Stimulated activated CD8-positive, alpha-beta memory T cell treated with anti-CD3 and anti-CD28 coated beads, Interleukin-15, amount 100 ng/mL, for 48 hours (primary cell): Measurements from ENCODE around the gene ACTL6B.
"Not testable (repeated sequence)": the region's sequence is repeated elsewhere in the genome, so short reads cannot be mapped to it uniquely, and the experiment has no call there.

Experiments
- DNase-seq, 2 donors: peaks; one replicate each; pipeline ENCODE4 v3.0.0-alpha.2; 2020; ENCODE audit warnings: low read depth in 2 of 2

ACTL6B gene

DNA sequence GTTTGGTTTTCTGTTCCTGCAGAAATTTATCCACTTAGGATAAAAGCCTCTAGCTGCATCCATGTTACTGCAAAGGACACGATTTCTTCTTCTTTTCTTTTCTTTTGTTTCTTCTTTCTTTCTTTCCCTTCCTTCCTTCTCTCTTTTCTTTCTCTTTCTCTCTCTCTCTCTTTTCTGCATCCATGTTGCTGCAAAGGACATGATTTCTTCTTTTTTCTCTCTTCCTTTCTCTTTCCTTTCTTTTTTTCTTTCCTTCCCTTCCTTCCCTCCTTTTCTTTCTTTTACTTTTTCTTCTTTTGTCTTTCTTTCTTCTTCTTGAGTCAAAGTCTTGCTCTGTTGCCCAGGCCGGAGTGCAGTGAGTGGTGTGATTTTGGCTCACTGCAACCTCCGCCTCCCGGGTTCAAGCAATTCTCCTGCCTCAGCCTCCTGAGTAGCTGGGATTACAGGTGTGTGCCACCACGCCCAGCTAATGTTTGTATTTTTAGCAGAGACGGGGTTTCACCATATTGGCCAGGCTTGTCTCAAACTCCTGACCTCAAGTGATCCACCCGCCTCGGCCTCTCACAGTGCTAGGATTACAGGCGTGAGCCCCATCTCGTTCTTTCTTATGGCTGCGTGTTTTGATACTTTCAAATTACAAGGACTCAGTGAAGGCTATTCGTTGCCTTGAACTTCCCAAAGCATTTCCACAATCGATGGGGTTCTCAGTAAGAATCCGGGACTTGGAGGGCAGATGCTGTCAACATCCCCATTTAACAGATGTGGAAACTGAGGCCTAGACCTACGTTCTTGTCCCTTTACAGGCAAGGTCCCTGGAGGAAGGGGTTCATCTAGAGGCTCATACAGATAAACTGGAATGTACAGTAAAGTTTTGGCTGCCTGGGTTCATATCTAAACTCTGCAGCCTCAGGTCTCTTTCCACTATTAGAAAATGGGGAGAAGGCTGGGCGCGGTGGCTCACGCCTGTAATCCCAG lies 15.4 kb upstream of the ACTL6B start:
- DNase-seq: no peak

DNA sequence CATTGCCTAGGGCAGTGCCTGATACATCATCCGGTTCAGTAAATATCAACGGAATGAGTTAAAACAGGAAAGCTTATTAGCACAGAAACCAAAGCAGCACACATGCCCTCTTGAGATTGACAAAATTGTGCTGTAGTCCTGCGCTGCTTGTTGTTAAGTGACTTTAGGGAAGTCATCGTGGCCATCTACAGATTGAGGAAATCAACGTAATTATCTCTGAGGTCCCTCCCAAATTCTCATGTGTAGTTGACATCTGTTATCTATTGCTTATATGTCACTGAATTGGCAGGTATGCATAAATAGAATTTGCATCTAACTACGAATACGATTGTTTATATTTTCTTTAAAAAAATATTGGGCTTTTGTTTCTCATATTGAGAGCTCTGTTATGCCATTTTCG lies 13.8 kb upstream of the ACTL6B start:
- no peak for DNase-seq

DNA sequence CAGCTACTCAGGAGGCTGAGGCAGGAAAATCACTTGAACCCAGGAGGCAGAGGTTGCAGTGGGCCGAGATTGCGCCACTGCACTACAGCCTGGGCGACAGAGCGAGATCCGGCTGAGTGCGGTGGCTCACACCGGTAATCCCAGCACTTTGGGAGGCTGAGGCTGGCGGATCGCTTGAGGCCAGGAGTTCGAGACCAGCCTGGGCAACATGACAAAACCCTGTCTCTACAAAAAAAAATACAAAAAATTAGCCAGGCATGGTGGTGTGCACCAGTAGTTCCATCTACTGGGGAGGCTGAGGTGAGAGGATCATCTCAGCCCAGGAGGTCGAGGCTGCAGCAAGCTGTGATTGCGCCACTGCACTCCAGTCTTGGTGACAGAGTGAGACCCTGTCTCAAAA lies 12.9 kb upstream of the ACTL6B start:
- not testable (repeated sequence) for DNase-seq

DNA sequence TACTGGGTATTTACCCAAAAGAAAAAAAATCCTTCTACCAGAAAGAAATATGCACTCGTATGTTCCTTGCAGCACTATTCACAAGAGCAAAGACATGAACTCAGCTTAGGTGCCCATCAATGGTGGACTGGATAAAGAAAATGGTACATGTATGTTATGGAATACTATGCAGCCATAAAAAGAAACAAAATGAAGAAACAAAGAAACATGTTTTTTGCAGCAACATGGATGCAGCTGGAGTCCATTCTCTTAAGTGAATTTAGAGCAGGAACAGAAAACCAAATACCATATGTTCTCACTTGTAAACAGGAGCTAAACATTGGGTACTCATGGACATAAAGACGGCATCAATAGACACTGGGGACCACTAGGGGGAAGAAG lies 11.8 kb upstream of the ACTL6B start:
- DNase-seq: no peak

DNA sequence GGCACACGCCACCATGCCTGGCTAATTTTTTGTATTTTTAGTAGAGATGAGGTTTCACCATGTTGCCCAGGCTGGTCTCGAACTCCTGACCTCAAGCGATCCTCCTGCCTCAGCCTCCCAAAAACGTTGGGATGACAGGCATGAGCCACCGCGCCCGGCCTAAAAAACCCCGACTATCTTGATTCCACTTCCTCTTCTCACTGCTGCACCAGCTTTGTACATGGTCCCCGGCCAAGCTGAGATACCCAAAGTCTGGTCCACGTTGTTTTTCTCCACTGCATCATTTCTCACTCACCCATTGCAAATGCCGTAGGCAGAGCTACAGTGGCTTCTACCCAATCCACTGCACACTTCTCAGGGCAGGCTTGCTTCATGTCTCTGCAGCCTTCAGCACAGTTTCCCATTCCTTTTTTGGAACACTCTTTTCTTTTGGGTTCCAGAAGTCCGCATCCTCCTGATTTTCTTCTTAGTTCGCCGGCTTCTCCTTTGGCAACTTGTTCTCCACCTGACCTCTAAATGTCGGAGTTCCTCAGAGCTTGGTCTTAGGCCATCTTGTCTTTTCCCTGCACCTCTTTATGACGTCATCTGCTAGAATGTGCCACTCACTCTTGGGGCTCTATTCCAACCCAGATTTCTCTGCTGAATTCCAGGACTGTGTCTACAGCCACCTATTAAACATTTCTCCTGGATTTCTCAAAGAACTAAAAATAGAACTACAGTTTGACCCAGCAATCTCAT lies 11.3 kb upstream of the ACTL6B start:
- DNase-seq: no peak

DNA sequence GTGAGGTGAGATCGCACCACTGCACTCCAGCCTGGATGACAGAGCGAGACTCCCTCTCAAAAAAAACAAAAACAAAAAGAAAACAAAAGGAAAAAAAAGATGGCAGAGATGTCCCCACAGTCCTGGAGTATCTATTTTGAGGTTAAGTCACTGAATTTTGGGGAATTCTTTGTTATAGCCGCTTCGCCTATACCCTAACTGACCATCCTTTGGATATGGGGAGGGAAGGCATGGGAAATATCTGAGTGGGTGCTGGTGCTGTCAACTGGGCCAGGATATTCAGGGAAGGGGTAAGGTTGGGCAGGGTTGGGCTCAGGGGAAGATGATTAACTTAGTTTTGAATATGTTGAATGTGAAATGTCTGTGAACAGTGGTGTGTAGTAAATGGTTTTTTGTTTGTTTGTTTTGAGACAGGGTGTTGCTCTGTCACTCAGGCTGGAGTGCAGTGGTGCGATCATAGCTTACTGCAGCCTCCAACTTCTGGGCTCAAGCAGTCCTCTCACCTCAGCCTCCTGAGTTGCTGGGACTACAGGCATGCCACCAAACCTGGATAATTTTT lies 9.0 kb upstream of the ACTL6B start:
- no peak for DNase-seq

DNA sequence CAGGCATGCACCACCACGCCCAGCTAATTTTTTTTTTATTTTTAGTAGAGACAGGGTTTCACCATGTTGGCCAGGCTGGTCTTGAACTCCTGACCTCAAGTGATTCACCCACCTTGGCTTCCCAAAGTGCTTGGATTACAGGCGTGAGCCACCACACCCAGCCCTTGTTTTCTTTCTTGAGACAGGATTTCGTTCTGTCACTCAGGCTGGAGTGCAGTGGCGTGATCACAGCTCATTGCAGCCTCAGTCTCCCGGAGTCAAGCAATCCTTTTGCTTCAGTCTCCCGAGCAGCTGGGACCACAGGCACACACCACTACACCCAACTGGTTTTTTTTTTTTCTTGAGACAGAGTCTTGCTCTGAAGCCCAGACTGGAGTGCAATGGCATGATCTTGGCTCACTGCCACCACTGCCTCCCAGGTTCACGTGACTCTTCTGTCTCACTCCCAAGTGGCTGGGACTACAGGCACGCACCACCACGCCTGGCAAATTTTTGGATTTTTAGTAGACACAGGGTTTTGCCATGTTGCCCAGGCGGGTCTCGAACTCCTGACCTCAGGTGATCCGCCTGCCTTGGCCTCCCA lies 6.0 kb upstream of the ACTL6B start:
- not testable (repeated sequence) for DNase-seq

DNA sequence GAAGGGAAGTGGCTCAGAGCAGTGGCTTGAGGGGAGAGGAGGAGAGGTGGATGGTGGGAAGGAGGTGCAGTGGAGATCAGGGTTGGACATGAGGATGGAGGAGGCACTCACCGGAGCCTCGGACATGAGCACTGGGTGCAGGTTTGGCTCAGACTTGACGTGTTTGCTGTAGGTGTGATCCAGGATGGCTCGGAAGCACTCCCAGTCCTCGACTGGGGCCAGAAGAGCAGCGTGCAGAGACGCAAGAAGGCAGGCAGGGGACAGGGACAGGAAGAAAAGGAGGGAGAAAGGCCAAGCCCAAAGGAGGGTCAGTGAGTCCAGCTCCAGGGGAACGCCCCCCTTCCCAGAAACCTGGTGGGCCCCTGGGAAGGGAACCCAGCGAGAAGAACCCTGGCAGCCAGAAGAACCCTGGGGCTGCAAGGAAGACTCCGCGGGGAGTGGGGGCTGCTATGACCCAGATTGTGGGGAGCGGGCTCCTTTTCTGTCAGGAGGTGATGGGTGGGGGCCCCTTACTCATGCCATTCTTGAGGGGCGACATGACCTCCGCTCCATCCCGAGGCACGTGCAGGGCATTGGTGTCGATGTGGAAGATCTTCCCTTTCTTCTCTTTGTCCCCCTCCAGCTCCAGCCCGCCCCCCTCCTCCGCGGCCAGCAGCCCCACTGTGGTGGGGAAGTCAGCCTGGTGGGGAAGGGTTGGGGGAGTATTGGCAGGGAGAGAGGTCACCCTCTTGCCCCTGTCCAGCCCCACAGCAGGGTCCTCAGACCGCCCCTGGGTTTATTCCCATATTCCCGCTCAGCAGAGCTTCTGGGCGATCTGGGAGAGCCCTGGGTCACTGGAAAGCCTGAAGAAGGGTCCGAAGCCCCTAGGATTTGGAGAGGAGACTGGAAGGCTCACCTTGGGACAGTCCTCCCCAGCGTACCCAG lies 1.1 kb downstream of the ACTL6B start:
- no peak for DNase-seq

DNA sequence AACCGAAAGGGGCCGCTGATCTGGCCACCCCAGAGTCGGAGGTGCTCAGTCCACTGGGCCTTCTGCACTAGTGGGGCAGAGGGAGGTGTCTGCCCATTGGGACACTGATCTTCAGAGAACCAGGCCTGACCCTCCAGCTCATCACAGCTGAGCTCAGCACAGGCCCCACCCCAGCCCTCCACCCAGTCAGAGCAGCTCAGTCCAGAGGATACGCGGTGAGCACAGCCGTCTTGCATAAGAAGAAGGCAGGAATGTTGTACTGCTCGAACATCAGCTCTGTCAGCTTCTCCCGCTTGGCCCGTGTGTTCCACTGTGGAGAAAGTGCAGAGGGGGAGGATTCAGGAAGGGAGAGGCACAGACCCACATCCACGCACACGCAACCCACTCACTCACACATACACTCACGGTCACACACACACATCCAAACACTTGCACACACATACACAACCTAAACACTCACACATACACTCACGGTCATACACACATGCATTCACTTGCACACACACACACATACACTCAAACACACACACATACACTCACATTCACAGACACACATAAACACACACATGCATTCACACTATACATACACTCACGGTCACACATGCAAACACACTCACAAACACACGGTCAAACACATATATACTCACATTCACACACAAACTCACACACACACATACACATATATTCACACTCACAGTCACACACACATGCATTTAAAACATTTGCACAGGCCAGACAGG lies 6.3 kb downstream of the ACTL6B start:
- DNase-seq: no peak

DNA sequence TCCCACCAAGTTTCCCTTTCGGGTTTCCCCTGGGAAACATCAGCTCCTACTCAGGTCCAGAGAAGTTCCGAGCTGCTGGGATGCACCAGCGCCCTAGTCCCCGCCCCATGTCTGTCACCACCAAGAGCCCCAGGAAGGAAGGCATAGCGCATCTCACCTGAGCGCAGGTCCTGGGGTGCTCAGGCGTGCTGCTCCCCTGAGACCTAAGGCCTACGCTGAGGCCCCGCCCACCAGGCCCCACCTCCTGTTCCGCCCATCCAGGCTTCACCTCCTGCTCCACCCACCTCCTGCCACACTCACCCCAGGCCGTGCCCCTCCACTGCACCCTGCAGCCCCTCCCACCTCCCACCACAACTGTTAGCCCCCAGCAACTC lies 13.7 kb downstream of the ACTL6B start:
- DNase-seq: no peak

DNA sequence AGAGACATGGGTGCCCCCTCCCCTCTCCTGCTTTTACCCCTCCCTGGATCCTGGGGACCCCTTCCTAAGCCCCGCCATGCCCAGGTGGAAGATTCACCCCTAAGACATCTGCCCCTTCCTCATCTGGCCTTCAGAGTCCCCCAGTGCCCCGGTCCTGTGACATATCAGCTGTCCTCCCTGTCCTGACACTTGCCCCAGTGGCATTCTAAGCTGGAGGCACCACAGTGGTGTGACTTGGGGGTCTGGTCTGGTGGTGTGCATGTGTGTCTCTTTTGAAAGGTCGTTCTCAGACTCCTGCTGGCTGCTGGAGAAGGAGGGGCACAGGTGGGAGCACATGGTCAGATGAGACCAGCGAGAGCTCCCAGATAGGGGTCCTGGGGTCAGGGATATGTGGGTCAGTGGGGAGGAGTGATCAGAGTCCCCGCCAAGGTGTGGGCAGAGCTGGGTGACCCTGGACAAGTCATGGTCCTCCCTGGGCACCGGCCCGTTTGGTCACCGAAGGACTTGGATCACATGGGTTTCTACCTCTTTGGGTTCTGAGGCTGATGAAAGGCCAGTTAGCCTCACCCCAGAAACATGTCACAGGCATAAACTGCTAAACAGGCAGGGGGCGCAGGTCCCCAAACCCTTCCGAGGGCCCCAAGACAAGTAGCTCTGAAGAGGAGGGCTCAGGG lies 14.3 kb downstream of the ACTL6B start:
- no peak for DNase-seq

DNA sequence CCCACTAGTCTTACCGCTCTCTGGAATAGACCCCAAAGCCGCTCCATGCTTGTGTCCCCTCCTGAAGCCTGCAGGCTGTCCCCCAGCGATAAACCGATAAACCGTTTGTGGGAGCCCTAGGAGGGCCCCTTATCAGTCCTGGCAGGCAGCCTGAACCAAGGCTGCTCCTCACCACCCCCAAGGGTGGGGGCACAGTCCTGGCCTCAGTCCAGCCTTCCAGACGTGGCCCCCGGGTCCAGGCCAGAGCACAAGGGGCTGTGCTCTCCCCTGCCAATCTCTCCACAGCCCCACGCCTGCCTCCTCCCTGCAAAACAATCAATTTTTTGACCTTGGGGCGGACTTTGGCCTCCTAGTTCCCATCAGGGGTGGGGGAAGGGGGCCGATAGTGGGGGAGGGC lies 14.8 kb downstream of the ACTL6B start, which contains the start of gene TFR2:
TSS of gene TFR2 (minus strand) at position 90 of the 397 bp plus-strand sequence. CDS start at position 47, 43 bp downstream.
- DNase-seq: no peak

DNA sequence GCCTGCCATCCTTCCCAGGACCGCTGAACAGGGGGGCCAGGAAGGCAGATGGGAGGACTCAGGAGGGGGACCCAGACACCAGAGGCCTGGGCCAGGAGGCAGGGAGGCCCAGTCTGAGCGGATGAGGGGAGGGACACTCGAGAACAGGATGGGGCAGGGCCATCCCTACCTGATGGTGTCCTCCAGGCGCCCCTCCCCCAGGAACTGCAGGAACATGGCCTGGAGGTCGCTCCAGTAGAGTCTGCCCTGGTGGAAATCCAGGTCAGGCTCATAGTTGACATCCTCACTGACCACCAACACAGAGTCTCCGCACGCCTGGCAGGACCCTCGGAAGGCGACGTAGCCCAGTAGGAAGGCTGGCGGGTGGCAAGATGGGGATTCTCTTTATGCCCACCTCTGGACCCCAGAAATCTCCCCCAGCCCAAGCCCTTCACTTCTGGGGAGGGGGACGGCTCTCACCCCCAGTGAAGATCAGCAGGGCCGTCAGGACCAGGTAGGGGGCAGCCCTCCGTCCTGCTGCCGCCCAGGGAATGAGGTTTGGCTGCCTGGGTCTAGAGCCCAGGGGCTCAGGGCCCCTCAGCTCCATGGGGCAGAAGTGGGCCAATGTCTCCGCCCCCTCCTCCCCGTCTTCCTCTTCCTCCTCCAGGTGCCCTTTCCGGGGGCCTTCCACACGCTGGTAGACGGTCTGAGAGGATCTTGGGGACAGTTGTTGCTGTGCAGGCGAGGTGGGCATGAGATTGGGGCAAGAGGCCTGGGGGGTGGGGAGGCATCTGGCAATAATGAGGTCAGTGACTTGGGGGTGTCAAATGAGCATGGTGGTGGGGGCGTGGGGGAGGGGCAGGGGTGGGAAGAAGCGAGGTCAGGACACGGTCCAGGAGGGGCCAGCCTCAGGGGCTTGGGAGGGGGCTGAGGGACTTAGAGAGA lies 15.5 kb downstream of the ACTL6B start:
- DNase-seq: no peak

DNA sequence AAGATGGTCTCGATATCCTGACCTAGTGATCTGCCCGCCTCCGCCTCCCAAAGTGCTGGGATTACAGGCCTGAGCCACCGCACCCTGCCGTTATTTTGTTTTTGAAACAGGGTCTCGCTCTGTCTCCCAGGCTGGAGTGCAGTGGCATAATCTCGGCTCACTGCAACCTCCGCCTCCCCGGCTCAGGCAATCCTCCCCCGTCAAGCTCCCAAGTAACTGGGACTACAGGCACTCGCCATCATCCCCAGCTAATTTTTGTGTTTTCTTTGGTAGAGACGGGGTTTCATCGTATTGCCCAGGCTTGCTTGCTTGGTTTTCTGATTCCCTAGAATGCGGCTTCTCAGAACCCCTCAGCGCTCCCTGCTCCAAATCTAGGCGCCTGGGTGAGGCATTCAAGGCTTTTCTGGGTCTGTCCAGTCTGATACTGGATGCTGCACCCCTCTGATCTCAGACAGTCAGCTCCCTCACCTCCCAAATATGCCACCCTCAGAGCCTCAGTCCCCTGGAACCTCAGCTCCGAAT lies 16.2 kb downstream of the ACTL6B start:
- DNase-seq: no peak

DNA sequence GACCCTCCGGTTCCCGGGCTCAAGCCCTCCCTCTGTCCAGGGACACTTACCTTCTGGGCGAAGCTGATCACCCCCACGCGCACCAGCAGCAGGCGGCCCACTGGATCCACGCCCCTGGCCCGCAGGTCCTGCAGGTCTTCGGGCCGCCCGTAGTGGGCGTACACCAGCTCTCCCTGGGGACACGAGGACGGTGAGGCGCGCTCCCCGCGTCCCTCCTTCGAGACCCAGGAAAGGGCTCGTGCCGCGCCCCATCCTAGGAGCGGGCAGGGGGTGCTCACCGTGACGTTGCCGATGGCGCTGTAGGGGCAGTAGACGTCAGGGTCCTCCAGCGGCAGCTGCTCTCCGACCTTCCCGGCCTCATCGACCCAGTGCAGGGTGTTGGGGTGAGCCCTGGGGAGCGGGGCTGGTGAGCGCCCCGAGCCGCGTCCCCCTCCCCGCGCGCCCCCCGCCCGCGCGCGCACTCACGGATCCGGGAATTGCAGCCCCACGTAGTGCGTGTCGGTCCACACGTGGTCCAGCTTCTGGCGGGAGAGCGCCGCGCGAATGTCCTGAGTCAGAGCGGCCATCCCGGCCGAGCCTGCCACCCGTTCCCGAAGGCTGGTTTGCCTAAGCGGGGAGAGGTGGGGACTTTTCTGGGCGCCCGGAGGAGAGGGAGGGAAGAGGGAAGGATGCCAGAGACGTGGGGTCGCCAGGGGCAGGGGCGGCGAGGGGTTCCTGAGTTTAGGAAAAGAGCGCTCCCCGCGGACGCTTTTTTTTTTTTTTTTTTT lies 23.1 kb downstream of the ACTL6B start:
- DNase-seq: peak; percentile 49 to 58

DNA sequence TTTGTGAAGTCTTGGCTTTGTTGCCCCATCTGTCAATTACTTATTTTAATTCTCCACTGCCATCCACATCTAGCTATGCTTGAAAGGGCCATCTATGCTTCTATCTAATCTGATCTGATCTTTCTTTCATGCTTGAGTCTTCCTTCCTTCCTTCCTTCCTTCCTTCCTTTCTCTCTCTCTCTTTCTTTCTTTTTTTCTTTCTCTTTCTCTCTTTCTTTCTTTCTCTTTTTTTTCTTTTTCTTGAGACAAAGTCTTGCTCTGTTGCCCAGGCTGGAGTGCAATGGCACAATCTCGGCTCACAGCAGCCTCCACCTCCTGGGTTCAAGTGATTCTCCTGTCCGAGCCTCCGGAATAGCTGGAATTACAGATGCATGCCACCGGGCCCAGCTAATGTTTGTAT lies 26.2 kb downstream of the ACTL6B start:
- DNase-seq: no peak

DNA sequence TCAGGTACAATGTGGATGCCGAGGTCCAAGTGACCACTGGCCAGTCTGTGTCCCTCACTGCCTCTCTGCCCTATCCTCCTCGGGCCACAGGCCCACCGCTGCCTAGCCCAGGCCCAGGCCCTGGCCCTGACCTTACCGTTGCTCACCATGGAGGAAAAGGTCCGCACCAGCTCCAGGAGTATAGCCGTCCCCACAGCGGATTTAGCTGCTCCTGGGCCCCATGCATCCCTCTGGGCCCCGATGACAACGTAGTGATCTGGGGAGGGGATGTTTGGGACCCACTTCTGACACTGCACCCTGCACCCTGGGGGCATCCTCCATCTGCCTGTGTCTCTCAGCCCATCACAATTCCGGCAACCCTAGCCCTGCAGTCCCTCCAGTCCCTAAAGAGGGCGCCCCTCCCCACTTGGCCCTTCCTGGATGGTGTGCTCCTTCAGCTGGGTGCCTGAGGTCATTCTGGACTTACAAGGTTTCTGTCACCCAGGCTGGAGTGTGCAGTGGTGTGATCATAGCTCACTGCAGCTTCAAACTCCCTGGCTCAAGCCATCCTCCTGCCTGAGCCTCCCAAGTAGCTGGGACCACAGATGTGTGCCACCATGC lies 27.0 kb downstream of the ACTL6B start:
- DNase-seq: no peak

DNA sequence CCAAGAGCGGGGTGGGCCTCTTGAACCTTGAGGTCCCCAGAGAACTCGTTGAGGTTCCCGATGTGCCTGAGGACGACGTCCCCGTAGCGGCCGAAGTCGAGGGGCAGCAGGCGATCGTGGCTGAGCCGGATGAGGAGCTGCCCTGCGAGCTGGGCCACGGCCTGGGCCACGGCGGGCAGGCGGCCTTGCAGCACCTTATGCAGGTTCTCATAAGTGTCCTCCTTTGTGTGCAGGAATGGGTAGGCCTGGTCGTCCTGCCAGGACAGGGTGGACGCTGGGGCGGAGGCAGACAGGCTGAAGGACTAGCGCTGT lies 29.1 kb downstream of the ACTL6B start:
- DNase-seq: no peak
